GM21381 (cell line): ENCODE measurements around the gene TOR1AIP1.
"Not testable (repeated sequence)": the region's sequence is repeated elsewhere in the genome, so short reads cannot be mapped to it uniquely, and the experiment has no call there.

Experiments
- ATAC-seq: cut with Tn5 transposase; IDR thresholded peaks from one replicate; pipeline ENCODE4 v1.9.1; 2021; ENCODE audit warnings: mild to moderate bottlenecking, moderate library complexity; ENCODE audit not compliant: unreplicated experiment

The TOR1AIP1 gene

GRCh38 chr1:179935909-179936496, 53.9 kb downstream of the TOR1AIP1 start:
- ATAC-seq = no peak

GRCh38 chr1:179937668-179938254, 55.7 kb downstream of the TOR1AIP1 start:
- no peak for ATAC-seq

DNA sequence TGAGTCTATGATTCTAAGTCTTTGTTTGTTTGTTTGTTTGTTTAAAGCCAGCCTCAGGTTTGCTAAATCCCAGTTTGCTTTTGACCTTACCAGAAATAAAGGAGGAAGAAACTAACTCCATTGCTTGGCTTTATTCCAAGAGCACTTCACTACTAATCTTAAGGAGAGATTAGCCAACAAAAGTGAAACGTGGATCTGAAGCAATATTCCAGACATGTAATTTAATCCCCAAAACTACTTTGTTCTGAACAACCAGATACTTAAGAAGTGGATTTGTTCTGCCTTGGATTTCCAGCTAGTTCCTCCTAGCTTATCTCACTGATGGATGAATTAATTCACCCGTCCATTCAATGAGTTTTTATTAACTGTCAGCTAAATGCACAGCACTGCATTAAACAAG, 56.7 kb downstream of the TOR1AIP1 start:
- ATAC-seq = no peak

- no peak for ATAC-seq
Measured at GRCh38 chr1:179939941-179940340, 57.9 kb downstream of the TOR1AIP1 start.

- ATAC-seq = no peak
Measured at GRCh38 chr1:179941454-179941853, 59.4 kb downstream of the TOR1AIP1 start.

GRCh38 chr1:179950651-179951050, 68.6 kb downstream of the TOR1AIP1 start:
- no peak for ATAC-seq

- no peak for ATAC-seq
Measured at GRCh38 chr1:179951383-179952144, 69.5 kb downstream of the TOR1AIP1 start.

GRCh38 chr1:179952186-179952585, 70.1 kb downstream of the TOR1AIP1 start:
- ATAC-seq = no peak

GRCh38 chr1:179953974-179954492, 71.9 kb downstream of the TOR1AIP1 start:
- no peak for ATAC-seq

- peak; percentile 90 for ATAC-seq
Measured at GRCh38 chr1:179954493-179955286, 72.6 kb downstream of the TOR1AIP1 start, which contains the start of gene CEP350. CEP350 (plus strand) TSS chr1:179954810; CDS start chr1:179986182, 31,372 bp downstream.

DNA sequence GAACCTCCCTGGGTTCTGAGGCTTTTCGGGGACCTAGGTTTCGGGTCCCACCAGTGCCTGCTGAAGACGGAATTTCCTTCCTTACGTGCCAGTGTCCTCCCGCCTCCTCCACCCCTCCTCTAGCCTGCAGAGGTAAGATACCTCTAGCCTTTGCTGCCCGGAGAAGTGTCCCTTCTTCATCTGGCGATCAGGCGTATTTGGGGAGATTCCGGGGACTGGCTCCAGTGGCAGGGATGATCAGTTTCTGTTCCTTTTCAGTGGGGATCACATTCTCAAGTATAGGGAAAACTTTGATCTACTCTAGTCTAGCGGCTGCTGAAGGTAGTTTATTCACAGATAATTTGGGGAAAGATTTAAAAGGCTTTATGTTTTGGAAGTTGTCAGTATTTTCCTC, 73.2 kb downstream of the TOR1AIP1 start:
- ATAC-seq = peak; percentile 4

DNA sequence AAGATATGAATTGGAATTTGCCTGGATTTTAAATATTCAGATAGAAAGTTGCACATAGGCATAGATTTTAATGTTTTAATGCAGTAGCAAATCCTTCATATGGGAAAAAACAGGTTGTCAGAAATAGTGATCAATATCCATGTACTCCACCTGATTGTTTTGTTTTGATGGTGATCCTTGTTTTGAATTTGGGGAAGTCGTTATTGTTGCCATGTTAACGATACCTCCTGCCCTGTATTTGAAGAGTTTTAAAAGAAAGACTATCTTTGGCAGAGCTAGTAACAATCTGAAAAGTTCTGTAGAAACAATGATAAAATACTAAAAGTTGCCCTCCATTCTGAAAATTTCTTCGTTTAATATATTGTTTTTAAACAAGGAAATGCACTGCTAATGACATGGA, 73.6 kb downstream of the TOR1AIP1 start:
- ATAC-seq = no peak

GRCh38 chr1:179958359-179958758, 76.3 kb downstream of the TOR1AIP1 start:
- ATAC-seq = no peak

- ATAC-seq = not testable (repeated sequence)
Measured at GRCh38 chr1:179962168-179962567, 80.1 kb downstream of the TOR1AIP1 start.

- no peak for ATAC-seq
Measured at GRCh38 chr1:179966551-179966950, 84.5 kb downstream of the TOR1AIP1 start.

- ATAC-seq = no peak
Measured at GRCh38 chr1:179968284-179968993, 86.4 kb downstream of the TOR1AIP1 start.

- no peak for ATAC-seq
Measured at GRCh38 chr1:179968994-179969919, 87.2 kb downstream of the TOR1AIP1 start.
